HG03571 (cell line): ENCODE measurements around the gene ADH1C.
A peak's percentile ranks its signal among the peaks of the same experiment; 100 is the strongest.
"Not testable (repeated sequence)": the region's sequence is repeated elsewhere in the genome, so short reads cannot be mapped to it uniquely, and the experiment has no call there.

Experiments used
- ATAC-seq: cut with Tn5 transposase; IDR thresholded peaks from one replicate; pipeline ENCODE4 v1.9.1; 2021; ENCODE audit not compliant: unreplicated experiment

Gene ADH1C

GRCh38 chr4:99352602-99353537, at the start of gene ADH1C:
Gene ADH1C, minus strand, starts transcription at chr4:99352746. Its CDS starts 71 bp downstream, at chr4:99352675.
- ATAC-seq: no peak

GRCh38 chr4:99400831-99401230, 48.3 kb upstream of the ADH1C start:
- no peak for ATAC-seq

DNA sequence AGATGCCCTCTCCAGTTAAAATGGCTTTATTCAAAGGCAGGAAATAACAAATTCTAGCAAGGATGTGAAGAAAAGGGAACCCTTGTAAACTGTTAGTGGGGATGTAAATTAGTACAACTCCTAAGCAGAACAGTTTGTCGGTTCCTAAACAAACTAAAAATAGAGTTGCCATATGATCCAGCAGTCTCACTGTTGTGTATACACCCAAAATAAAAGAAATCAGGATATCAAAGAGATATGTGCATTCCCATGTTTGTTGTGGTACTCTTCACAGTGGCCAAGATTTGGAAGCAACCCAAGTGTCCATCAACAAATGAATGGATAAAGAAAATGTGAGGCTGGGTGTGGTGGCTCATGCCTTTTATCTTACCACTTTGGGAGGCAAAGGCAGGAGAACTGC, 46.5 kb upstream of the ADH1C start:
- no peak for ATAC-seq

DNA sequence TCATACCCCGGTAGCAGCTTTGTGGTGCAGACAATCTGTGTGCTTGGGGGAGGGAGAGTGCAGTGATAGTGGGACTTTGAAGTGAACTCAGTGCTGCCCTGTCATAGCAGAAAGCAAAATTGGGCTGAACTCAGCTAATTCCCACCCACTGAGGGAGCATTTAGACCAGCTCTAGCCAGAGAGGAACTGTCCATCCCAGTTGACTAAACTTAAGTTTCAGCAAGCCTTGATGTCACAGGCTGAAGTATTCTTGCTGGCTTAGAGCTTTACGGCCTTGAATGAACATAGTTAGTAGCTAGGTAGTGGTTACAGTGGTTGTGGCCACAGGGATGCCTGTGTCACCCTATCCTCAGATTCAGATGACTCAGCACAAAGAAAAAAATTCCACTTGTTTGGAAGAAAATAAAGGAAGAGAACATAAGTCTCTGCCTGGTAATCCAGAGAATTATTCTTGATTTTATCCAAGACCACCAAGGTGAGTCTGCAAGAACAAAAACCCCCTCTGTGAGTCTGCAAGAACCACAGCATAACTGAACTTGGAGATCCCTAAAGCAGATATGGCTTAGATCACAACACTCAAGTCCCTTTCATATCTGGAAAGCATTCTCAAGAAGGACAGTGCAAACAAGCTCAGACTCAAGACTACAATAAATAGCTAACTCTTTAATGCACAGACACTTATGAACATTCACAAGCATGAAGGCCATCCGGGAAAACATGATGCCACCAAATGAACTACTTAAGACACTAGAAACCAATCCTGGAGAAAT, 43.2 kb upstream of the ADH1C start:
- no peak for ATAC-seq

DNA sequence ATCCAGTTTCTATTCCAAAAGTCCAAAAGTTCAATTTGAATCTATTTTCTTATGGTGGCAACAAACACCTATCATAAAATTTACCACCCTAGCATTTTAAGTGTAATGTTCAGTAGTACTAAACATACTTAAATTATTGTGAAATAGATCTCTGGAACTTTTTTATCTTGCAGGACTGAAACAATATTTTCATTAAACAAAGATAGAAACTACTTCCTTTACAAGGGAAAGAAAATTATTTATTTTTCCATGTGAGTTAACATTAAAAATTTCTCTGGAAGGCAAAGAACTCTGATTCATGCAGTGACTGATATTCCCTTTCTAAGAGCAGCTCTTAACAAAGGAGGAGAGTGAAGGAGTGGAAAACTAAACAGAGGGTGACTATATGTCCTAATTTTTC, 42.4 kb upstream of the ADH1C start:
- ATAC-seq: no peak

DNA sequence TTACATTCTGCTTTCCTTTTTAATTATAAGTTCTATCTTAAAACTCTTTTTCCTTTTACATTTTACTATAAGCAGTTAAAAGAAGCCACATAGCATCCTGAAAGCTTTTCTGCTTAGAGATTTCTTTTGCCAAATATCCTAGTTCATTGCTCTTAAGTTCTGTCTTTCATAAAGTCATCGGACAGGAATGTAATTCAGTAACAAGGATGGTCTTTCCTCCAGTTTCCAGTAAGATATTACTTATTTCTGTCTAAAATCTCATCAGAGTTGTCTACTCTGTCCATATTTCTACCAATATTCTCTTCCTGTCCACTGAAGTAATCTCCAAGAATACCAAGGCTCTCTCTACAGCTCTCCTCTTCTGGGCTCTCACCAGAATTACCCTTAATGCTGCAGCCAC, 37.5 kb upstream of the ADH1C start:
- no peak for ATAC-seq

- no peak for ATAC-seq
Observed at GRCh38 chr4:99389606-99390005, 37.1 kb upstream of the ADH1C start.

- ATAC-seq: no peak
Observed at GRCh38 chr4:99383833-99384392, 31.4 kb upstream of the ADH1C start.

DNA sequence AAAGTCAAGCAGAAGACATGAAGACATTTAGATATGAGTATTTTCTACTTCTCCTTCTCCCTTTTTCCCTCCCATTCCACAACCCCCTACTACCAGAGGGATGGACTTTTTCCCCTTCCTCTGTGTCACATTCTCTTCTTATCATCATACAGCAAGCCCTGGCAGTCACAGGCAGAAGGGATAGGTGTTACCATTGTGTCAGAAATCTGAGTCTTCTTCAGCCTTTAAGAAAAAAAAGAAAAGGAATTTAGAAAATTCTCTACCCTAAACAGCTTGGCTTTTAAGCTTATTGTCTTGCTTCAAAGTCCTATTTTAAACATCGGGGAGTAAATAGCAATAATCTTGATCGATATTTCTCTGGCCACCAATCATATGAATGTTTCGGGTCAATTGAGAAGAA, 30.9 kb upstream of the ADH1C start:
- ATAC-seq: no peak

DNA sequence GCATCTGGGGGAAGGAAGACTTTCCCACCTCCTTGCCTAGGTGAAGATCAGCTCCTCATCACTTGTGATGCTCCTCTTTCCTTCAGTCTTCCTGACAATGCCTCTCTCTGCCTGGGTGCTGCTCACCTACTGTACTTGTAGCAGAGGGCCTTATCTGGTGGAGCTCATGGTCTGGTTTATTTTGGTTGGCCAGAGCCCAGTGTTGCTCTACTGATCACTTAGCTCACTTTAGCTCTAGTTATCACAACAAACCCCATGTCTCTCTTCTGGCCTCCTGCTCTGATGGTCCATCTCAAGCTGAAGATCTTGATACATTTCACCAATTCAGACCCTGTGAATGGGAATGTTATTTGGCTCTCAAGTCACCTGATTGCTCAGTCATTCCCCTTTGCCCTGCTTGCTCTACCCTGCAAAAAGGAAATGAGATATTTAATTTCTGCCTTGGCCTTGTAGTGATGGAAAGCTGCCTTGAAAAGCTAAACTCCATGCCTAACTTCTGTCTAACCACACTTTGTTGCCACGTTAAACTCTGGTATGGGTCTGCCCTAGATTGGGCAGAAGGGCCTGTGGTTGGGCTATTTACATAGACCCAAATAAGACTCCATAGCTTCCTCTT, 30.3 kb upstream of the ADH1C start:
- ATAC-seq: no peak

DNA sequence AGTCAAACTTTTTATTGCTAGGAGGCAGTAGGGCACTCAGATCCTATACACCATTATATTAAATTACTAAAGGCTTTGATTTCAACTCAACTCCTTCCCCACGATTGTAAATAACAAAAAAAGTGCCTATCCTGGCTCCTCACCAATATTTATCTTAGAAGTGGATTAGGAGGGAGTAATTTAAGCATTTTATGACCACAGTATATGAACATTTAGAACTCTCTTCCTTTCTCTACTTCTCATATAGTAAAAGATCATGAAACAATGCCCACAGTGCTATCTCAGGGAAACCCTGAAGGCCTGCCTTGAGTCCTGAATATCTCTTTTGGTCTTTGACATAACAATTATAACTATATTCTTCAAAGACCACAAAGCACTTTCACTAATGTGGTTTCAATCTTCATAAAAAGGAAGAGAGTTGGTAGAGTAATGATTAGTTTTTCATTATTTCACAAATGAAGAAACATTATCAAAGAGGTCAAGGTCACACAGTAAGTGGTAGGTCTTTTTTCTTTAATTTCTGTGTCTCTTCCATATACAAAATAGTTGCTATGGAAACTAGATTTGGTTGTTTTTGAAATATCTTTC, 29.1 kb upstream of the ADH1C start:
- ATAC-seq: peak; percentile 61

GRCh38 chr4:99379571-99379970, 27.0 kb upstream of the ADH1C start:
- ATAC-seq: no peak

DNA sequence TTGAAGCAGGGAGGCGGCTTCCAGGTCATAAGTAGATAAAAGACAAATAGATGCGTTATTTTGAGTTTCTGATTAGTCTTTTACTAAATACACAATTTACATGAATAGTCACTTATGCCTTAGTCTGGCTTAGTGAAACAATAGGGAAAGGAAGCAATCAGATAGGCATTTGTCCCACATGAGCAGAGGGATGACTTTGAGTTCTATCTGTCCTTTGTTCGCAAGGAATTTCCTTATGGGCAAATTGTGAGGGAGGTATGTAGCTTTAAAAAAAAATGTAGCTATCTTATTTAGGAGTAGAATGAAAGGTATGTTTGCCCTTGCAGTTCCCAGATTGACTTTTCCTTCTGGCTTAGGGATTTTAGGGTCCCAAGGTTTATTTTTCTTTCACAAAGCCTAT, 26.3 kb upstream of the ADH1C start:
- no peak for ATAC-seq

DNA sequence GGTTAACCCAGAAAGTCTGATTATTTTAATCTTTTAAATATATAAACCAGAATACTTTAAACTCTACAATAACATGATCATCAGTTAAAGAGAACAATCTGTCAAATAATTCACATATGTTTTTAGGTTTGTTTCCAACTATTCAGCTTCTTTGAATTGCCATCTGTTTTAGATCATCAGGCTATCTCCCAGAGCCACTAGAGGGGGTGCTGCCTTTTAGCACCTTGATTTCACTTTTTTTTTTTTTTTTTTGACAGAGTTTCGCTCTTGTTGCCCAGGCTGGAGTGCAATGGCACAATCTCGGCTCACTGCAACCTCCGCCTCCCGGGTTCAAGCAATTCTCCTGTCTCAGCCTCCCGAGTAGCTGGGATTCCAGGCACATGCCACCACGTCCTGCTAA, 24.8 kb upstream of the ADH1C start:
- not testable (repeated sequence) for ATAC-seq

DNA sequence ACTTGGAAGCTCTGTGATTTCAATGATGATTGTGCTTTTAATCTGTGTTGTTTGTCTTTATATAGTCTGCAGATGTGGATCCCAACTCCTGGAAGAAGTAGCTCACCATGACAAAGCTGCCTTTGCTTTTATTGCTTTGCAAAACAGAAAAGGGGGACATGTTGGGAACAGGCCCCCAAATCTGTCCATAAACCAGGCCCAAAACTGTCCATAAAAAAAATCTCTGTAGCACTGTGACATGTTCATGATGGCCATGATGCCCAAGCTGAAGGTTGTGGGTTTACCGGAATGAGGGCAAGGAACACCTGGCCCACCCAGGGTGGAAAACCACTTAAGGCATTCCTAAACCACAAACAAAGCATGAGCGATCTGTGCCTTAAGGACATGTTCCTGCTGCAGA, 19.9 kb upstream of the ADH1C start:
- not testable (repeated sequence) for ATAC-seq

DNA sequence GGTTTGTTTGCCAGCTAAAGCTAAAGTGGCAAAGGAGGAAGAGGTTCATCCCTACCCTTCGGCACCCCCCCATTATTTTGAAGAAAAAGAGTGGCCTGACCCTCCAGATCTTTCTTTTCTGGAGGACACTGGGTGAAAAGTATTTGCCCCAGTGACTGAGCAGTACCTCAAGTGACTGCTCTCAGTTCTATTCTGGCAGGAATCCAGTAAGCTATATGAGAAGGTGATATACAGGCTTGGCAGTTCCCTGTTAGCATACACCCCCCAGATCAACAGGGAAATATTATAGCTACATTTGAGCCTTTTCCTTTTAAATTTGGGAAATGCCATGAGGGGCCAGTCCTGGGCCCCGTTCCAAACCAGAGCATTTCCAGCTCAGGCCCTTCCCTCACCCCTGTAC, 15.3 kb upstream of the ADH1C start:
- ATAC-seq: not testable (repeated sequence)

DNA sequence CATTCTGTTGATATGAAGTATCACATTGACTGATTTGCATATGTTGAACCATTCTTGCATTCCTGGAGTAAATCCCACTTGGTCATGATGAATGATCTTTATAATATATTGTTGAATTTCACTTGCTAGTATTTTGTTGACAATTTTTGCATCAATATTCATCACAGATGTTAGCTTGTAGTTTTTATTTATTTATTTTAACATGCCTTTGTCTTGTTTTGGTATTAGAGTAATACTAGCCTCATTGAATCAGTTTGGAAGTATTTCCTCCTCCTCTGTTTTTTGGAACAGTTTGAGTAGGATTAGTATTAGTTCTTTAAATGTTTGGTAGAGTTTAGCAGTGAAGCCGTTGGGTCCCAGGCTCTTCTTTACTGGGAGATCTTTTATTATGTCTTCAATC, 13.9 kb upstream of the ADH1C start:
- no peak for ATAC-seq

- no peak for ATAC-seq
Observed at GRCh38 chr4:99362768-99363167, 10.2 kb upstream of the ADH1C start.

DNA sequence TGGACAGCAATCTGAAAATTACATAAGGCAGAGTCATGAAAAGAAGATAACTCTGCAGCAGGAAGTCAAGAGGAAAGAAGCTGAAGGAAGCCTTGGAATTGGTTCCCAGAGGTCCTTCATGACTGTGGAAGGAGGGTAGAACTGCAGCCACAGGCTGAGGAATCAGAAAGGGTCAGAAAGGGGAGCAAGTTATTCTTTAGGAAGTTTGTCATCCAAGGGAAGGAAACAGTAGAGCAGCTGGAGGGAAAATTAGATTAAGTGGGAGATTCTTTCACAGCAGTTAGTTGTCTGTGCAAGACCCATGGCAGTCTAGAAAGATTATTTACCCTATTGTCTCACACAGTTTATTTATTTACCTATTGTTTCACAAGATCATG, 9.3 kb upstream of the ADH1C start:
- no peak for ATAC-seq

DNA sequence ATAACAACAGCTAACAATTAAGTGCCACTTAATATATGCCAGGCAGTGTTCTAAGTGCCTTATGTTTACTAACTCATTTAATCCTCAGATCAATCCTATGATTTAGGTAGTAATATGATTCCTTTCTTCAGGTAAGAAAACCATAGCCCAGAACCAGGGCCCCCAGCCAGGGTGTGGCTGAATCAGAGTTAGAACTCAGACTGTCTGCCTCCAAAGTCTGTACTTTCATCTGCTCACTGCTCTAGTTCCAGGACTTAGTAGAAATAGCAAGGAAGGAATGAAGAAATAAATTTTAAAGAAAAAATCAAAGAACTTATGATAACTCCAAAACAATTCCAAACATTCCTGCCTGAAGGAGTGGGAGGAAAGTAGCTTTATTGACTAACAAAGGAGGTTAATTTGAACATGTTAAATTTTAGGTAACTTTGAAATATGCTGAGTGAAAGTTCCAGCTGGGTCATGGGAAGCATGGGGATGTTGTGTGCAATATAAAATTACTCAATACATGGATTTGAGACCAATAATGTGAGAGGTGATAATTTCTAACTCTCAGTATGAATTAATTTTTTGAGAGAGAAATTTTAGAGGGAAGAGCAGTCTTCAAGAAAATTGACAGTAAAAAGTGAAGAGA, 8.8 kb upstream of the ADH1C start:
- no peak for ATAC-seq
